Dedifferentiated amniotic fluid mesenchymal stem cell (primary cell): Measurements from ENCODE around the gene PCDHA7.
"Not testable (repeated sequence)": the region's sequence is repeated elsewhere in the genome, so short reads cannot be mapped to it uniquely, and the experiment has no call there.

ENCODE experiments used
- DNase-seq: peaks from one replicate; pipeline ENCODE4 v3.0.0-alpha.2; 2016; ENCODE audit errors: extremely low spot score

PCDHA7 gene

DNA sequence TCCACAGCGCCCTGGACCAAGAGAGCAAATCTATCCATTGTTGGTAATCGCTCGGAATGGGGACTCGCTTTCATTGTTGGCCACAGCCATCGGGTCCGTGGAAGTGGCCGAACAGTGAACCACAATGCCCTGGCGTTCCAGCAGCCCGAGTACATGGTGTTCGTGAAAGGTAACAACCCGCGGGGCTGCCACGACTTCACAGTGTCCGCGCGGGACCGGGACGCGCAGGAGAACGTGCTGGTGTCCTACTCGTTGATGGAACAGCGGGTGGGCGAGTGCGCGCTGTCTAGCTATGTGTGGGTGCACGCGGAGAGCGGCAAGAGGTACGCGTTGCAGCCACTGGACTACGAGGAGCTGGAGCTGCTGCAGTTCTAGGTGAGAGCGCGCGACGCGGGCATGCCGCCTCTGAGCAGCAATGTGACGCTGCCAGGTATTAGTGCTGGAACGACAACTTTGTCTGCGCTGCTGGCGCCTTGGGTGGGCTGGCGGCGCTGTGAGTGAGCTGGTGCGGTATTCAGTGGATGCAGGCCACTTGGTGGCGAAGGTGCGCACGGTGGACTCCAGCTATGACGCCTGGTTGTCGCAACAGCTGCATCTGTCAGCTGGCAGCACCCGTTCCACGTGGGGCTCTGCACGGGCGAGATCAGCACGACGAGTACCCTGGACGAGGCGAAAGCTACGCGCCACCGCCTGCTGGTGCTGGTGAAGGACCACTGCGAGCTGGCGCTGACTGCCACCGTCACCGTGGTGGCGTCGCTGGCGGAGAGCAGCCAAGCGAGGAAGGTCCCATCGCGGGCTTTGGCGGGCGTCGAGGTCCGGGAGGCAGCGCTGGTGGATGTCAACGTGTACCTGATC is 28.6 kb downstream of the PCDHA7 start:
- no peak for DNase-seq

DNA sequence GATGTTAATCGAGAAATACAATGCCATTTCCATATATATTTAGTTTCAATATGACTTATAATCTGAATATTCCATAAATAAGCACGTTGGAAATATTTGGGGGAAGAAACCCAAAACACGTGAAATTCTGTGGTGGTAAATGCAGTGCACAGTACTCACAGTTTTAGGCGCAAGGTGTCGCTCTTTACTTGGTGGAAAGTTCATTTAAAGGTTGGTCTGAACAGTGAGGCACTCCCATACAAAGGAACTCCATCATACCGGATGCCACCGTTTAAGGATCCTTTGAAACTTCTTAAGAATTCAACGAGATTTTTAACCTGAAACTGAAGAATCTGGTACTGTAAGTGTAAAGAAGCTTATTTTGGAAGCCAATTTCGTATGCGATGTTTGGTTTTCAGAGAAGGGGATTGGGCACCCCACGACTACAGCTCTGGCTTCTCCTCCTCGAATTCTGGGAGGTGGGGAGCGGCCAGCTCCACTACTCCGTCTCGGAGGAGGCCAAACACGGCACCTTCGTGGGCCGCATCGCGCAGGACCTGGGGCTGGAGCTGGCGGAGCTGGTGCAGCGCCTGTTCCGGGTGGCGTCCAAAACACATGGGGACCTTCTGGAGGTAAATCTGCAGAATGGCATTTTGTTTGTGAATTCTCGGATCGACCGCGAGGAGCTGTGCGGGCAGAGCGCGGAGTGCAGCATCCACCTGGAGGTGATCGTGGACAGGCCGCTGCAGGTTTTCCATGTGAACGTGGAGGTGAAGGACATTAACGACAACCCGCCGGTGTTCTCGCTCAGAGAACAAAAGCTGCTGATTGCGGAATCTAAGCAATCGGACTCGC is 34.9 kb downstream of the PCDHA7 start, which contains the start of gene PCDHA11:
PCDHA11 (plus strand) TSS at position 237 of the 834 bp plus-strand sequence; CDS start at position 384, 147 bp downstream.
- DNase-seq, result no peak

GRCh38 chr5:140869555-140869886 is 35.5 kb downstream of the PCDHA7 start:
- DNase-seq, result no peak

DNA sequence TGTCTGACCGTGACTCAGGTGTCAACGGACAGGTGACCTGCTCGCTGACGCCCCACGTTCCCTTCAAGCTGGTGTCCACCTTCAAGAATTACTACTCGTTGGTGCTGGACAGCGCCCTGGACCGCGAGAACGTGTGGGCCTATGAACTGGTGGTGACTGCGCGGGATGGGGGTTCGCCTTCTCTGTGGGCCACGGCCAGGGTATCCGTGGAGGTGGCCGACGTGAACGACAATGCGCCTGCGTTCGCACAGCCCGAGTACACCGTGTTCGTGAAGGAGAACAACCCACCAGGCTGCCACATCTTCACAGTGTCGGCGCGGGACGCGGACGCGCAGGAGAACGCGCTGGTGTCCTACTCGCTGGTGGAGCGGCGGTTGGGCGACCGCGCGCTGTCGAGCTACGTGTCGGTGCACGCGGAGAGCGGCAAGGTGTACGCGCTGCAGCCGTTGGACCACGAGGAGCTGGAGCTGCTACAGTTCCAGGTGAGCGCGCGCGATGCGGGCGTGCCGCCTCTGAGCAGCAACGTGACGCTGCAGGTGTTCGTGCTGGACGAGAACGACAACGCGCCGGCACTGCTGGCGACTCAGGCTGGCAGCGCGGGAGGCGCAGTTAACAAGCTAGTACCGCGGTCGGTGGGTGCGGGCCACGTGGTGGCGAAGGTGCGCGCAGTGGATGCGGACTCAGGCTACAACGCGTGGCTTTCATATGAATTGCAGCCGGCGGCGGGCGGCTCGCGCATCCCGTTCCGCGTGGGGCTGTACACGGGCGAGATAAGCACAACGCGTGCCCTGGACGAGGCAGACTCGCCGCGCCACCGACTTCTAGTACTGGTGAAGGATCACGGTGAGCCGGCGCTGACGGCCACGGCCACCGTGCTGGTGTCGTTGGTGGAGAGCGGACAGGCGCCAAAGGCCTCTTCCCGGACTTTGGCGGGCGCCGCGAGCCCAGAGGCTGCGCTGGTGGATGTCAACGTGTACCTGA is 36.4 kb downstream of the PCDHA7 start:
- no peak for DNase-seq

DNA sequence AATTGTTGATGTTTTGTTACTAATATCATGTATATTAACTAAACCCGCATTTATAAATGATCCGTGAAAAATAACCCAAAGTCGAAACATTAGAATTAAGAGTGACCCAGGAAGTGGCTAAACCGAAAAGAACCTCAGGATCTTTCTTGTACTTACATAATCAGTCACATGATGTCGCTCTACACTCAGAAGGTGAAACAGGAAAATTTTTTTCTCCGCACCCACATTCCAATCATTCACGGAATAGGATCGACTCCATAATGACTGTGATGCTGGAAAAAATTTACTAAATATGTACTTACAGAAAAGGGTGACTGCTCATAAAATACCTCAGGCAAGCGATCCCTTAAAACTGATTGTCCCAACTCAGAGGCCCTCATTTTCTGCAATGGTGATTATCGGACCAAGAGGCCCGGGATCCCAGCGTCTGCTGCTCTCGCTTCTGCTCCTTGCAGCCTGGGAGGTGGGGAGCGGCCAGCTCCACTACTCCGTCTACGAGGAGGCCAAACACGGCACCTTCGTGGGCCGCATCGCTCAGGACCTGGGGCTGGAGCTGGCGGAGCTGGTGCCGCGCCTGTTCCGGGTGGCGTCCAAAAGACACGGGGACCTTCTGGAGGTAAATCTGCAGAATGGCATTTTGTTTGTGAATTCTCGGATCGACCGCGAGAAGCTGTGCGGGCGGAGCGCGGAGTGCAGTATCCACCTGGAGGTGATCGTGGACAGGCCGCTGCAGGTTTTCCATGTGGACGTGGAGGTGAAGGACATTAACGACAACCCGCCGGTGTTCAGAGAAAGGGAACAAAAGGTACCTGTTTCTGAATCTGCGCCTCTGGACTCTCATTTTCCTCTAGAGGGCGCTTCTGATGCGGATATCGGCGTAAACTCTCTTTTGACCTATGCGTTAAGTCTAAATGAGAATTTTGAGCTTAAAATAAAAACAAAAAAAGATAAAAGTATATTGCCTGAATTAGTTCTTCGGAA is 41.3 kb downstream of the PCDHA7 start, which contains the start of gene PCDHA12:
PCDHA12 (plus strand) TSS at position 224 of the 981 bp plus-strand sequence; CDS start at position 389, 165 bp downstream.
- no peak for DNase-seq

- DNase-seq, result not testable (repeated sequence)
These were observed 42.6 kb downstream of the PCDHA7 start for GRCh38 chr5:140876541-140877261.

DNA sequence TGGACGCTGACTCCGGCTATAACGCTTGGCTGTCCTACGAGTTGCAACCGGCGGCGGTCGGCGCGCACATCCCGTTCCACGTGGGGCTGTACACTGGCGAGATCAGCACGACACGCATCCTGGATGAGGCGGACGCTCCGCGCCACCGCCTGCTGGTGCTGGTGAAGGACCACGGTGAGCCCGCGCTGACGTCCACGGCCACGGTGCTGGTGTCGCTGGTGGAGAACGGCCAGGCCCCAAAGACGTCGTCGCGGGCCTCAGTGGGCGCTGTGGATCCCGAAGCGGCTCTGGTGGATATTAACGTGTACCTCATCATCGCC is 43.2 kb downstream of the PCDHA7 start:
- DNase-seq, result no peak

GRCh38 chr5:140881889-140882590 is 48.0 kb downstream of the PCDHA7 start, which contains the start of gene PCDHA13:
TSS of gene PCDHA13 (plus strand) at chr5:140882124. CDS start at chr5:140882269, 145 bp downstream.
- DNase-seq, result no peak

DNA sequence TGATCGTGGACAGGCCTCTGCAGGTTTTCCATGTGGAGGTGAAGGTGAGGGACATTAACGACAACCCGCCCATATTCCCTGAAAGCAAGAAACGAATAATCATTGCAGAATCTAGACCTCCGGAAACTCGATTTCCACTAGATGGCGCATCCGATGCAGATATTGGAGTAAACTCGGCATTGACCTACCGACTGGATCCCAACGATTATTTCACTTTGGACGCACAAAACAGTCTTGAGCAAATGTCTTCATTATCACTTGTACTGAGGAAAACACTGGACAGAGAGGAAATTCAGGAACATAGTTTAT is 48.5 kb downstream of the PCDHA7 start:
- no peak for DNase-seq

DNA sequence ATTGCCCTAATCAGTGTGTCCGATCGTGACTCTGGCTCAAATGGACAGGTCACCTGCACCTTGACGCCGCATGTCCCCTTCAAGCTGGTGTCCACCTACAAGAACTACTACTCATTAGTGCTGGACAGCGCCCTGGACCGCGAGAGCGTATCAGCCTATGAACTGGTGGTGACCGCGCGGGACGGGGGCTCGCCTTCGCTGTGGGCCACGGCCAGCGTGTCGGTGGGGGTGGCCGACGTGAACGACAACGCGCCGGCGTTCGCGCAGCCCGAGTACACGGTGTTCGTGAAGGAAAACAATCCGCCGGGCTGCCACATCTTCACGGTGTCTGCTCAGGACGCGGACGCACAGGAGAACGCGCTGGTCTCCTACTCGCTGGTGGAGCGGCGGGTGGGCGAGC is 49.3 kb downstream of the PCDHA7 start:
- DNase-seq, result no peak

GRCh38 chr5:140883927-140884697 is 50.0 kb downstream of the PCDHA7 start:
- no peak for DNase-seq
